Brain microvascular endothelial cell (primary cell): ENCODE data around the gene PARD3.

ENCODE experiments used
- DNase-seq: peaks from one replicate; pipeline ENCODE4 v3.0.0-alpha.2; 2020
- H3K27ac ChIP-seq: fragments of 250-450 bp; sonication (Bioruptor Pico); 2 replicates; pipeline ENCODE4 v1.5.1; 2020; ENCODE audit warnings: mild to moderate bottlenecking, moderate library complexity
- H3K27me3 ChIP-seq: fragments of 250-450 bp; sonication (Bioruptor Pico); replicated peaks from 2 replicates; pipeline ENCODE4 v1.5.1; 2020; ENCODE audit warnings: mild to moderate bottlenecking
- H3K36me3 ChIP-seq: fragments of 250-450 bp; sonication (Bioruptor Pico); replicated peaks from 2 replicates; pipeline ENCODE4 v1.5.1; 2020; ENCODE audit warnings: mild to moderate bottlenecking
- H3K4me3 ChIP-seq: 2 replicates; pipeline ENCODE4 v1.5.1; 2011; ENCODE audit warnings: low read depth, mild to moderate bottlenecking, control low read depth, low read length, moderate library complexity
- CTCF ChIP-seq: IDR thresholded peaks from 2 replicates; pipeline ENCODE4 v1.5.1; 2011; ENCODE audit warnings: low read depth, mild to moderate bottlenecking, moderate library complexity, low read length, control low read depth, inconsistent platforms; ENCODE audit errors: missing control alignments
- in situ Hi-C: cut with HindIII; loops from 2 replicates; pipeline ENCODE4 v1.10.0; 2017; ENCODE audit warnings: low sequenced_read_pairs, low pct_ligation_motif_present

The PARD3 gene

GRCh38 chr10:34526758-34527730 is 288.1 kb downstream of the PARD3 start:
- peak overlapping the region; percentile 98 for H3K27ac ChIP-seq
- no peaks in the 10 kb centered on the region for H3K27me3 ChIP-seq
- no peaks in the 10 kb centered on the region for H3K36me3 ChIP-seq
- H3K4me3 ChIP-seq: no peak overlapping the region
- in situ Hi-C loops: no loop called here
- peak; percentile 53 for TF ChIP-seq CTCF
- DNase-seq: peak; percentile 93

- H3K36me3 ChIP-seq: no peaks in the 10 kb centered on the region
- peak overlapping the region; percentile 98 for H3K27ac ChIP-seq
- no peak overlapping the region for H3K4me3 ChIP-seq
- in situ Hi-C loops: no loop called here
- TF ChIP-seq CTCF: no peak
- peak; percentile 23 for DNase-seq
- H3K27me3 ChIP-seq: no peaks in the 10 kb centered on the region
Measured at GRCh38 chr10:34526186-34526585, 288.9 kb downstream of the PARD3 start.

GRCh38 chr10:34524369-34525091 is 290.6 kb downstream of the PARD3 start:
- Histone ChIP-seq H3K27me3 (no peaks in the 10 kb centered on the region), H3K36me3 (no peaks in the 10 kb centered on the region), H3K27ac (no peak overlapping the region), H3K4me3 (no peak overlapping the region)
- DNase-seq: no peak
- in situ Hi-C loops: no loop called here
- TF ChIP-seq CTCF: no peak

- Histone ChIP-seq H3K36me3 (no peaks in the 10 kb centered on the region), H3K27me3 (no peaks in the 10 kb centered on the region), H3K4me3 (no peak overlapping the region), H3K27ac (peak overlapping the region; percentile 62)
- in situ Hi-C loops: no loop called here
- peak; percentile 84 for DNase-seq
- no peak for TF ChIP-seq CTCF
Measured at GRCh38 chr10:34523017-34523767, 291.9 kb downstream of the PARD3 start.

GRCh38 chr10:34522546-34522945 is 292.6 kb downstream of the PARD3 start:
- peak; percentile 69 for TF ChIP-seq CTCF
- in situ Hi-C loops: no loop called here
- DNase-seq: peak; percentile 67
- Histone ChIP-seq H3K4me3 (no peak overlapping the region), H3K36me3 (no peaks in the 10 kb centered on the region), H3K27me3 (no peaks in the 10 kb centered on the region), H3K27ac (peak overlapping the region; percentile 62)
